Measurements from ENCODE around the gene XPNPEP2.

XPNPEP2 gene

DNA sequence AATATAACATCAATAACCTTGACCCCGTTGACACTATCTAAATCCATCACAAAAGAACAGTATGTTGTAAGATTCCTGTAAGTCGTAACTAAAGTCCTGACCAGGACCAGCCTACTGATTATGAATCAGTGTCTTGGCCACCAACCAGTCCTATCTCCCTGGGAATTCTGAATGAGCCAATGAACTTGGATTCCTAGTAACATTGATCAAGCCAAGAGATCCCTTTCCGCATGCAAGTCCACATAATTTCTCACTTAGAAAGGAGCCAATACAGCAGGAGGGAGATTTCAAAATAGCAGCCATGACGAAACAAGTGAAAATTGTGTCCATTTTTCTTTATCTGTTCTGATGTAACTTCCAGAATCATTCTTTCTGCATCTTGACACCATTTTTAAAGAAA is 9.5 kb downstream of the XPNPEP2 start:
- TF ChIP-seq EP300 (IDR thresholded peaks at IDR 0.05; ENCODE audit: borderline replicate concordance) (no peak), YY1 (IDR thresholded peaks at IDR 0.05; ENCODE audit: low read depth) (no peak), EGR1 (IDR thresholded peaks at IDR 0.05) (no peak), NFIC (IDR thresholded peaks at IDR 0.05) (no peak), TAF1 (IDR thresholded peaks at IDR 0.05; ENCODE audit: low read depth) (no peak), RAD21 (IDR thresholded peaks at IDR 0.05; ENCODE audit: low read depth) (no peak), TEAD4 (IDR thresholded peaks at IDR 0.05) (no peak), FOXM1 (IDR thresholded peaks at IDR 0.05; ENCODE audit: borderline replicate concordance, low read depth) (no peak), CEBPB (IDR thresholded peaks at IDR 0.05) (no peak)
- TF ChIP-seq, protein P1, sequence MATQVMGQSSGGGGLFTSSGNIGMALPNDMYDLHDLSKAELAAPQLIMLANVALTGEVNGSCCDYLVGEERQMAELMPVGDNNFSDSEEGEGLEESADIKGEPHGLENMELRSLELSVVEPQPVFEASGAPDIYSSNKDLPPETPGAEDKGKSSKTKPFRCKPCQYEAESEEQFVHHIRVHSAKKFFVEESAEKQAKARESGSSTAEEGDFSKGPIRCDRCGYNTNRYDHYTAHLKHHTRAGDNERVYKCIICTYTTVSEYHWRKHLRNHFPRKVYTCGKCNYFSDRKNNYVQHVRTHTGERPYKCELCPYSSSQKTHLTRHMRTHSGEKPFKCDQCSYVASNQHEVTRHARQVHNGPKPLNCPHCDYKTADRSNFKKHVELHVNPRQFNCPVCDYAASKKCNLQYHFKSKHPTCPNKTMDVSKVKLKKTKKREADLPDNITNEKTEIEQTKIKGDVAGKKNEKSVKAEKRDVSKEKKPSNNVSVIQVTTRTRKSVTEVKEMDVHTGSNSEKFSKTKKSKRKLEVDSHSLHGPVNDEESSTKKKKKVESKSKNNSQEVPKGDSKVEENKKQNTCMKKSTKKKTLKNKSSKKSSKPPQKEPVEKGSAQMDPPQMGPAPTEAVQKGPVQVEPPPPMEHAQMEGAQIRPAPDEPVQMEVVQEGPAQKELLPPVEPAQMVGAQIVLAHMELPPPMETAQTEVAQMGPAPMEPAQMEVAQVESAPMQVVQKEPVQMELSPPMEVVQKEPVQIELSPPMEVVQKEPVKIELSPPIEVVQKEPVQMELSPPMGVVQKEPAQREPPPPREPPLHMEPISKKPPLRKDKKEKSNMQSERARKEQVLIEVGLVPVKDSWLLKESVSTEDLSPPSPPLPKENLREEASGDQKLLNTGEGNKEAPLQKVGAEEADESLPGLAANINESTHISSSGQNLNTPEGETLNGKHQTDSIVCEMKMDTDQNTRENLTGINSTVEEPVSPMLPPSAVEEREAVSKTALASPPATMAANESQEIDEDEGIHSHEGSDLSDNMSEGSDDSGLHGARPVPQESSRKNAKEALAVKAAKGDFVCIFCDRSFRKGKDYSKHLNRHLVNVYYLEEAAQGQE (IDR thresholded peaks at IDR 0.05; ENCODE audit: low read depth): no peak
- TF ChIP-seq, protein P2, sequence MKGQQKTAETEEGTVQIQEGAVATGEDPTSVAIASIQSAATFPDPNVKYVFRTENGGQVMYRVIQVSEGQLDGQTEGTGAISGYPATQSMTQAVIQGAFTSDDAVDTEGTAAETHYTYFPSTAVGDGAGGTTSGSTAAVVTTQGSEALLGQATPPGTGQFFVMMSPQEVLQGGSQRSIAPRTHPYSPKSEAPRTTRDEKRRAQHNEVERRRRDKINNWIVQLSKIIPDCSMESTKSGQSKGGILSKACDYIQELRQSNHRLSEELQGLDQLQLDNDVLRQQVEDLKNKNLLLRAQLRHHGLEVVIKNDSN (IDR thresholded peaks at IDR 0.05): no peak
- TF ChIP-seq, protein P3, sequence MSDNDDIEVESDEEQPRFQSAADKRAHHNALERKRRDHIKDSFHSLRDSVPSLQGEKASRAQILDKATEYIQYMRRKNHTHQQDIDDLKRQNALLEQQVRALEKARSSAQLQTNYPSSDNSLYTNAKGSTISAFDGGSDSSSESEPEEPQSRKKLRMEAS (IDR thresholded peaks at IDR 0.05): no peak

DNA sequence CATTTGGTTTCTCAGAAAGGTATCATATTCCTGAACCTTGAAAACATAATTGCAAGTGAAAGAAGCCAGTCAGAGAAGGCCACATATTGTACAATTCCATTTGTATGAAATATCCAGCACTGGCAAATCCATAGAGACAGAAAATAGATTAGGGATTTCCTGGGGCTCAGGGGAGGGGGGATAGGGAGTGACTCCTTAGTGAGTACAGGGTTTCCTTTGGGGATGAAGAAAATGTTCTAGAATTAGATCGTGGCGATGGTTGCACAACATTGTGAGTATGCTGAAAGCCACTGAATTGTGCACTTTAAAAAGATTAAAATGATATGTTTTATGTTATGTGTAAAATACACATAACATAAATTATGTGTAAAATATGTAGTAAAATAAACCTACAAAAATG is 10.3 kb downstream of the XPNPEP2 start:
- no peak for TF ChIP-seq EP300 (IDR thresholded peaks at IDR 0.05; ENCODE audit: borderline replicate concordance)
- no peak for TF ChIP-seq TCF12 (IDR thresholded peaks at IDR 0.05; ENCODE audit: low read depth)
- TF ChIP-seq YY1 (IDR thresholded peaks at IDR 0.05; ENCODE audit: low read depth): no peak
- TF ChIP-seq CREB1 (IDR thresholded peaks at IDR 0.05; ENCODE audit: low read depth): no peak
- no peak for TF ChIP-seq RAD21 (IDR thresholded peaks at IDR 0.05; ENCODE audit: low read depth)
- no peak for TF ChIP-seq NFIC (IDR thresholded peaks at IDR 0.05)
- TF ChIP-seq ZBTB7A (IDR thresholded peaks at IDR 0.05; ENCODE audit: low read depth): no peak
- no peak for TF ChIP-seq FOXM1 (IDR thresholded peaks at IDR 0.05; ENCODE audit: borderline replicate concordance, low read depth)
- no peak for TF ChIP-seq EGR1 (IDR thresholded peaks at IDR 0.05)
- no peak for TF ChIP-seq TAF1 (IDR thresholded peaks at IDR 0.05; ENCODE audit: low read depth)
- TF ChIP-seq TEAD4 (IDR thresholded peaks at IDR 0.05): no peak
- TF ChIP-seq, protein P1 (IDR thresholded peaks at IDR 0.05; ENCODE audit: low read depth): no peak
- TF ChIP-seq, protein P3 (IDR thresholded peaks at IDR 0.05): no peak

DNA sequence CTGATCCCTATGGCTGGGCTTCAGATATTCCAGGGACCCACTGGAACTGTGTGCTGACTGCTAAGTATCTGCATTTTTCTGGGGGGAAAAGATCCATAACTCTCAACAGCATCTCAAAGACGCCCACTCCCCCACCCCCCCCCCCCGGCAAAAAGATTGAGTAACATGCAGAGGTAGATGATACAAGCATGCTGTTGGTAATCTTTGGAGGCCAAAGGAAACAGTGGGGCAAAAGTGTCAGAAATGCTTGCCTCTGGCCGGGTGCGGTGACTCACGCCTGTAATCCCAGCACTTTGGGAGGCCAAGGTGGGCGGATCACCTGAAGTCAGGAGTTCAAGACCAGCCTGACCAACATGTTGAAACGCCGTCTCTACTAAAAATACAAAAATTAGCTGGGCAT is 12.2 kb downstream of the XPNPEP2 start:
- TF ChIP-seq TEAD4 (IDR thresholded peaks at IDR 0.05) (no peak), YY1 (IDR thresholded peaks at IDR 0.05; ENCODE audit: low read depth) (no peak), TAF1 (IDR thresholded peaks at IDR 0.05; ENCODE audit: low read depth) (no peak), ZBTB7A (IDR thresholded peaks at IDR 0.05; ENCODE audit: low read depth) (no peak), EP300 (IDR thresholded peaks at IDR 0.05; ENCODE audit: borderline replicate concordance) (no peak), CREB1 (IDR thresholded peaks at IDR 0.05; ENCODE audit: low read depth) (no peak), FOXM1 (IDR thresholded peaks at IDR 0.05; ENCODE audit: borderline replicate concordance, low read depth) (no peak), RAD21 (IDR thresholded peaks at IDR 0.05; ENCODE audit: low read depth) (no peak), CEBPB (IDR thresholded peaks at IDR 0.05) (no peak), EGR1 (IDR thresholded peaks at IDR 0.05) (no peak), TCF12 (IDR thresholded peaks at IDR 0.05; ENCODE audit: low read depth) (no peak), NFIC (IDR thresholded peaks at IDR 0.05) (no peak)
- TF ChIP-seq, protein P1 (IDR thresholded peaks at IDR 0.05; ENCODE audit: low read depth): no peak
- TF ChIP-seq, protein P3 (IDR thresholded peaks at IDR 0.05): no peak
- TF ChIP-seq, protein P2 (IDR thresholded peaks at IDR 0.05): no peak
